B cell (primary cell): Measurements from ENCODE around the gene STAMBP. TPM values are rescaled to one million over a fixed set of nuclear protein-coding genes. Genes with fewer than 3 reads are reported as not detected.

ENCODE experiments used
- ATAC-seq: fragments of 200-7000 bp; cut with Tn5 transposase; one replicate; pipeline ENCODE4 v1.10.0; 2021; ENCODE audit warnings: low read depth, mild to moderate bottlenecking, moderate number of reproducible peaks, moderate library complexity
- CTCF ChIA-PET: fragments of 350-600 bp; sonication (Branson Sonifier 250); formaldehyde crosslinking; loops from one replicate; lab custom pipeline; 2021; ENCODE audit warnings: antibody characterized with exemption, inconsistent platforms; lab: Charles Lee
- POLR2A ChIA-PET: fragments of 350-600 bp; sonication (Branson Sonifier 250); formaldehyde crosslinking; loops from one replicate; lab custom pipeline; 2021; ENCODE audit warnings: antibody characterized with exemption; lab: Charles Lee
- DNase-seq: peaks from one replicate; pipeline ENCODE4 v3.0.0; 2013
- H2AFZ ChIP-seq: 2 replicates; pipeline ENCODE4 v1.6.1; 2012; ENCODE audit warnings: mild to moderate bottlenecking, low read depth, low read length; ENCODE audit not compliant: insufficient read depth, poor library complexity, severe bottlenecking
- H3K27ac ChIP-seq, 2 donors: 1 replicate in 1 of 2; 2 replicates in 1 of 2; pipeline ENCODE4 v1.5.1; 2012 to 2013; ENCODE audit warnings: low read length in 2 of 2, mild to moderate bottlenecking in 2 of 2, moderate library complexity in 1 of 2
- H3K27me3 ChIP-seq, 4 experiments: fragments of 200-600 bp in 1 of 4; sonication (generic) in 1 of 4; replicated peaks in 1 of 4; 1 replicate in 2 of 4; 2 replicates in 2 of 4; pipeline versions ENCODE4 v1.6.1 to v1.7.0; 2013 to 2016; ENCODE audit warnings: low read length in 3 of 4, mild to moderate bottlenecking in 2 of 4, mixed read lengths in 1 of 4, moderate library complexity in 1 of 4; ENCODE audit not compliant: insufficient read depth in 4 of 4, control insufficient read depth in 3 of 4; ENCODE audit errors: control extremely low read depth in 1 of 4
- H3K36me3 ChIP-seq, 2 experiments: replicated peaks in 1 of 2; 1 replicate in 1 of 2; 2 replicates in 1 of 2; pipeline versions ENCODE4 v1.6.1 to v1.7.1; 2013; ENCODE audit warnings: low read length in 1 of 2; ENCODE audit not compliant: insufficient read depth in 2 of 2, control insufficient read depth in 1 of 2; ENCODE audit errors: control extremely low read depth in 1 of 2, extremely low read depth in 1 of 2
- H3K4me1 ChIP-seq, 2 donors: fragments of 200-600 bp in 1 of 2; sonication (generic) in 1 of 2; 1 replicate in 1 of 2; 2 replicates in 1 of 2; pipeline versions ENCODE4 v1.5.1 to v1.6.1; 2013 to 2017; ENCODE audit warnings: low read length in 2 of 2; ENCODE audit not compliant: control insufficient read depth in 2 of 2, insufficient read depth in 2 of 2
- H3K4me2 ChIP-seq: replicated peaks from 2 replicates; pipeline ENCODE3; 2012; ENCODE audit warnings: mild to moderate bottlenecking, low read depth, low read length; ENCODE audit not compliant: poor library complexity, severe bottlenecking
- H3K4me3 ChIP-seq, 5 experiments: fragments of 200-600 bp in 1 of 5; sonication (generic) in 1 of 5; 1 replicate in 3 of 5; 2 replicates in 2 of 5; pipeline versions ENCODE4 v1.5.1 to v1.7.0; 2011 to 2016; ENCODE audit warnings: low read length in 4 of 5, mild to moderate bottlenecking in 4 of 5, low read depth in 2 of 5, control low read depth in 1 of 5, moderate library complexity in 1 of 5; ENCODE audit not compliant: insufficient read depth in 1 of 5; ENCODE audit errors: control extremely low read depth in 1 of 5, extremely low read depth in 1 of 5
- H3K79me2 ChIP-seq: fragments of 200-600 bp; sonication (generic); one replicate; pipeline ENCODE4 v1.6.0; 2016; ENCODE audit warnings: low read length; ENCODE audit not compliant: control insufficient read depth, insufficient read depth
- H3K9ac ChIP-seq: fragments of 200-600 bp; sonication (generic); 2 replicates; pipeline ENCODE4 v1.6.1; 2017; ENCODE audit warnings: mild to moderate bottlenecking, low read length, moderate library complexity
- H3K9me3 ChIP-seq, 3 donors: one replicate each; pipeline versions ENCODE4 v1.6.1 to v1.7.1; 2013; ENCODE audit warnings: low read length in 2 of 3; ENCODE audit not compliant: control insufficient read depth in 2 of 3, insufficient read depth in 1 of 3; ENCODE audit errors: control extremely low read depth in 1 of 3
- H4K20me1 ChIP-seq: 2 replicates; pipeline ENCODE4 v1.6.0; 2012; ENCODE audit warnings: mild to moderate bottlenecking, low read length; ENCODE audit not compliant: insufficient read depth, control insufficient read depth, poor library complexity, severe bottlenecking
- H3K27ac Mint-ChIP-seq: one replicate; pipeline ENCODE4 v1.8.0; 2021; ENCODE audit warnings: mixed read lengths
- H3K27me3 Mint-ChIP-seq: one replicate; pipeline ENCODE4 v1.8.0; 2021; ENCODE audit warnings: mixed read lengths
- H3K4me1 Mint-ChIP-seq: one replicate; pipeline ENCODE4 v1.8.0; 2021; ENCODE audit warnings: mixed read lengths
- H3K4me3 Mint-ChIP-seq: one replicate; pipeline ENCODE4 v1.8.0; 2021; ENCODE audit warnings: mixed read lengths
- H3K9me3 Mint-ChIP-seq: one replicate; pipeline ENCODE4 v1.8.0; 2022; ENCODE audit warnings: mixed read lengths; ENCODE audit not compliant: insufficient read depth
- CTCF ChIP-seq: fragments of 200-600 bp; IDR thresholded peaks from one replicate; pipeline ENCODE4 v1.8.0; 2022; ENCODE audit warnings: antibody characterized with exemption, mild to moderate bottlenecking
- EZH2 ChIP-seq: IDR thresholded peaks from 2 replicates; pipeline ENCODE4 v1.6.1; 2012; ENCODE audit warnings: borderline replicate concordance, low read depth, mild to moderate bottlenecking, moderate library complexity, low read length; ENCODE audit not compliant: insufficient read depth, poor library complexity, severe bottlenecking
- WGBS: methylation state at CpG from one replicate; pipeline ENCODE4 v1.1.5; 2013; ENCODE audit warnings: missing lambda C conversion rate; ENCODE audit not compliant: insufficient coverage; 5-methylcytosine and 5-hydroxymethylcytosine counted together
- intact Hi-C: fragments of 100-400 bp; cut with micrococcal nuclease; formaldehyde crosslinking; loops from one replicate; pipeline ENCODE4 v1.10.0; 2022
- polyA plus RNA-seq: library from polyadenylated mRNA; depleted of rRNA; stranded (reverse); fragments of >200 nt; gene quantifications from 2 replicates; pipeline ENCODE4 v1.2.3, GENCODE V29; 2012
- total RNA-seq, 2 donors: library from RNA; stranded (reverse); fragments of 120-200 nt in 1 of 2; gene quantifications; 1 replicate in 1 of 2; 2 replicates in 1 of 2; pipeline versions ENCODE4 v1.2.3 to v1.2.4, GENCODE V29; 2013 to 2022

The STAMBP gene
- total and polyA plus RNA-seq, 2 donors (not counting 1 experiment from before 2014, with no cell fraction given) = 21.8 to 32.5 TPM

- Histone ChIP-seq H4K20me1 (no peaks in the 10 kb centered on the region), H2AFZ (no peak overlapping the region), H3K9ac (no peak overlapping the region), H3K9me3 (no peaks in the 10 kb centered on the region), H3K27me3 (peaks cover 0 to 3% (median 0%) of the 10 kb centered on the region in 4 experiments), H3K27ac (no peak overlapping the region), H3K4me2 (no peak overlapping the region), H3K4me3 (no peak overlapping the region), H3K4me1 (no peaks in the 10 kb centered on the region), H3K36me3 (no peaks in the 10 kb centered on the region), H3K79me2 (no peaks in the 10 kb centered on the region)
- no peak overlapping the region for H3K27ac Mint-ChIP-seq
- peaks cover 20% of the 10 kb centered on the region for H3K27me3 Mint-ChIP-seq
- POLR2A ChIA-PET = no interaction called here
- WGBS = 100% methylated on average over 4 of the region's 9 CpGs
- H3K4me3 Mint-ChIP-seq = no peak overlapping the region
- intact Hi-C loops = no loop called here
- H3K4me1 Mint-ChIP-seq = no peaks in the 10 kb centered on the region
- ATAC-seq (no peak), DNase-seq (no peak)
- TF ChIP-seq CTCF = no peak
- TF ChIP-seq EZH2 = no peak
- no peaks in the 10 kb centered on the region for H3K9me3 Mint-ChIP-seq
- CTCF ChIA-PET = no interaction called here
Measured at GRCh38 chr2:73890301-73891092, 61.7 kb downstream of the STAMBP start.

- no peaks in the 10 kb centered on the region for H4K20me1 ChIP-seq
- no peak overlapping the region for H3K9ac ChIP-seq
- no peak overlapping the region for H3K27ac ChIP-seq
- H3K27me3 ChIP-seq = peaks cover 0 to under 1% (median 0%) of the 10 kb centered on the region in 4 experiments
- no peaks in the 10 kb centered on the region for H3K79me2 ChIP-seq
- no peak for DNase-seq
- no peaks in the 10 kb centered on the region for H3K9me3 ChIP-seq
- H2AFZ ChIP-seq = no peak overlapping the region
- no peak for ATAC-seq
- WGBS = 95% methylated on average over 5 of the region's 5 CpGs
- Mint-ChIP-seq H3K4me1 (peaks cover 2% of the 10 kb centered on the region), H3K4me3 (no peak overlapping the region), H3K27ac (no peak overlapping the region), H3K9me3 (no peaks in the 10 kb centered on the region), H3K27me3 (peaks cover 14% of the 10 kb centered on the region)
- peaks cover 1 to 4% of the 10 kb centered on the region in 2 donors for H3K4me1 ChIP-seq
- TF ChIP-seq CTCF (no peak), EZH2 (no peak)
- H3K36me3 ChIP-seq = no peaks in the 10 kb centered on the region
- H3K4me2 ChIP-seq = no peak overlapping the region
- no peak overlapping the region for H3K4me3 ChIP-seq
- intact Hi-C loops = no loop called here
- POLR2A ChIA-PET = no interaction called here
- CTCF ChIA-PET = no interaction called here
Measured at GRCh38 chr2:73891276-73891901, 62.6 kb downstream of the STAMBP start.
